ENCODE data around the gene GLB1L2.

GLB1L2 gene

DNA sequence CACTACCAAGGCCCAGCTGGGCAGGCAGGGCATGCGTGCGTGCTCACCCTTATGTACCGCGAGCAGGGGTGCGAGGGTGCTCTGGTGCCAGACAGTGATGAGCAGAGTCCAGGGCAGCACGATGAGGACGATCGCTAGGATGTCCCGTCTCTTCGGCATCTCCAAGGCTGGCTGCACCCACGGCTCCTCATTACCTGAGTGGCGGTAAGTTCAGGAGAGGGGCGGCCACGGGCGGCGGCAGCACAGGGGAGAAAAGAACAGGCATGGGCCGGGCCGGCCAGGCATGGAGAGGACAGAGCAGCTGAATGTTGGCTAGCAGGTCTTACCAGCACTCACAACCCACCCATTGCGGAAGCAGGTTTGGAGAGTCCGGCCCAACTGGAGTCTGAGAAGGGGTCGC, 55.7 kb downstream of the GLB1L2 start:
- no peak for DNase-seq (ENCODE audit: low read depth)

GRCh38 chr11:134388590-134388989, 56.8 kb downstream of the GLB1L2 start:
- no peak for DNase-seq (ENCODE audit: low read depth)

DNA sequence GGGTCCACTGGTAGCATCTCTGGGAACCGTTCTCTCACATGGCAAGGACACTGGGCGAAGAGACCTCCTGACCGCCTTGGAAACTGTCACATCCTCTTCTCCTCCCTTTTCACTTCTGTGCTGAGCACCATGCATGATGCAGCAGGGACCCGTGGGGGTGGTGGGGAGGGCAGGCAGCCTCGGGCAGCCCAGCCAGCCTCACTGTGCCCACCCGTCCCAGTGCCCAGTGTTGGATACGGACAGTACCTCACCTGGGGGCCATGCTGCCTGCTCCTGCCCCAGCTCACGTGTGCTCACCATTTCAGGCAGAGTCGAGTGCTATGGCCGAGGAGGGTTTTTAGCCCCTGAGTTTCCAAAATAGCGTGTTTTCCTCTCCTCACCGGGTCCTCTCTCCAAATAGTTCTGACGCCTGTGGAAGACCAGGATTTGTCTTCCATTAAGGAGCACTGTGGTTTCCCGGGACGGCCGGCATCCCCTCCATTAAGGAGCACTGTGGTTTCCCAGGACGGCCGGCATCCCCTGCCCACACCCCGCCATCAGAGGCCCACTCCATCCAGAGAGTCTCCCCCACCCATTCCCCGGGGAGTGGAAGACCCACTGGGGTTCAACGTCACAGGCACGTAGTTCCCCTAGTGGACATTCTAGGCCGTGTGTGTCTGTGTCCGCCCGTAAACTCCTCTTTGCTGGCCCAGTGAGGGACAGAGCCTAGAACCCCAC, 57.8 kb downstream of the GLB1L2 start:
- no peak for DNase-seq (ENCODE audit: low read depth)

- no peak for DNase-seq (ENCODE audit: low read depth)
These were observed 59.1 kb downstream of the GLB1L2 start for GRCh38 chr11:134390706-134391569.

DNA sequence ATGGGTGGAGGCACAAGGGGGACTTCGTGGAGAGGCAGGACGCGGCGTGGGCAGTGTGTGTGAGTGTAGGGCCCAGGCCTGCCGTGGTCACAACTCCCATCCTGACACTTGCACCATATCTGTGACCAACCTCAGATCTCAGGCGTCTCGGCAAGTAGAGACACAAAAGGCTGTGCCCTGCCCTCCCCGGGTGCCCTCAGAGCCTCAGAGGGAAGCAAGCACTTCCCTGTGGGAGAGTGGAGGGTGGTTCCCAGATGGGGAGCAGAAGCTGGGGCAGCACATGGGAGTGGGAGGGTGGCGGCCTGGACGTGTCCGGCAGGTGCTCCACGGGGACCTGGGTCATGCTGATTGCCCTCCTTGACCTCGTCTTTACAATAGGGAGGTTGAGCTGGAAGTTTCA, 59.9 kb downstream of the GLB1L2 start:
- no peak for DNase-seq (ENCODE audit: low read depth)

DNA sequence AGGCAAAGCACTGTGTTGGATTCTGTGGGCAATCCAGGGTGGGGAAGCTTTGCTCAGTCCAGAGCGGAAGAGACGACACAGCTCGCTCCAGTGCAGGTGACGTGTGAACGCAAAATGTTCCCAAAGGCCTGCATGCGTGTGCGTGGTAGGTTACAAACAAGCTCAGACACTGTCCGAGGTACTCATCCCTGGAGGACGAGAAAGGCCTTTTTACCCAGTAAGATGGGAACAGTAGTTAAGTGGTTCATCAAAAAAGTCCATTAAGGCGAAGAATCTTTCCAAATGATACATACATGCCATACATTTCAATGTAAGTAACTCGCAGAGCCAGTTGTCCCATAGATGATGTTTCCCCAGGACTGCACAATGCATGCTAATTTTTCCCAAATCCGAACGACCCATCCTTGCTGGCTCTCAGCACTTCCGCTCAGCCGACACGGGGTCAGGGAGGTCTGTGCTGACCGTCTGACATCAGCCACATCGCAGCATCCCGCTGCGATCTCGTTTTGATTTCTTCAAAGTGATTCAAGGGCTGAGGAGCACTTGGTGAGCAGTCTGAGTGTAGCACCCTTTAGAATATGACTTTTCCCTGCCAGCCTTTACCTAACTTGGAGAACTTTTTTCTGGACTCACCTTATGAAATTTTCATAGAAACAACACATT, 61.3 kb downstream of the GLB1L2 start:
- no peak for DNase-seq (ENCODE audit: low read depth)

GRCh38 chr11:134393638-134394037, 61.9 kb downstream of the GLB1L2 start:
- no peak for DNase-seq (ENCODE audit: low read depth)

- no peak for DNase-seq (ENCODE audit: low read depth)
These were observed 62.5 kb downstream of the GLB1L2 start for GRCh38 chr11:134394311-134394710.

GRCh38 chr11:134395002-134395401, 63.2 kb downstream of the GLB1L2 start:
- no peak for DNase-seq (ENCODE audit: low read depth)

GRCh38 chr11:134397304-134398078, 65.7 kb downstream of the GLB1L2 start:
- DNase-seq (ENCODE audit: low read depth), result no peak

DNA sequence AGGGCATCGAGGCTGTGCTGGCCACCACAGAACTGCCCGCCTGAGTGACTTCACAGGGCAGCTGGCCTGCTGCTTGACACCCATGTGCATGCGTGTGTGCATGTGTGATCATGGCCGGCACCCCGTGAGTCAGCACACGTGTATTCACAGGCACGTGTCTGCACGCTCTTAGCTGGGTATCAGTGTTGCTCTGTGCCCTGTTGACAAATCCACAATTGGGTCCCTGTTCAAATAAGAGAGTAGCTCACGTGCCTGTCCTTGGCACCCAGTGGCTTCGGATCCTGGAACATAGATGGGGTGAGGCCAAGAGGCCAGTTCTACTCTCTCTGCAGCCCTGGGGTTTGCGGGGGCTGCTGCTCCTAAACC, 66.3 kb downstream of the GLB1L2 start:
- no peak for DNase-seq (ENCODE audit: low read depth)

DNA sequence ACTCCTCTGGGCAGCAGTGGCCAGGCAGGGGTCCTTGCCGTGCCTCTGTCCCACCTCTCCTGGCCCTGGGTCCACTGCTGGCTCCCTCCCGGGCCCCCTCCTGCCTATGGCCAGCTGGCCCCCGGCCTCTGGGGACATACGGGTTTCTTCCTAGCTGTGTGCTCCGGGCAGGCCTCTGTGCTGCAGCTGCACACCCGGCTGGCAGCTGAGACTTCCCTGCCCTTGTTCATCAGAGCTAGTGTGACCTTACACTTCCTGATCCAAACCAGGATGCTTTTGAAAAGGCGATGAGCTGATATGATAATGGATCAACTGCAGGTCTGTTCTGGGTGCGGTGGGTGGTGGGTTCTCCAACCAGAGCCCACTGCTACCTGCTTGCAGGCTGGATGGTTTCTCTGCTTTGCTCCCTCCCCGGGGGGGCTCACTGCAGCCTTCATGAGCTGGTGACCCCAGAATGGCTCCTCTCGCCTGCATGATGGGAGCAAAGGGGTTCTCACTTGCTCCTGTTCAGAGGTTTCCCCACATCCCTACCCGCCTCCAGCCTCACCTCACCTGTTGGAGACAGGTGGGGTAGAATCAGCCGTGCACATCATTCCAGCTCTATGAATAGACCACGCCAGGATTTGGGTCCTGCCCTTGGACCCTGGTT, 67.0 kb downstream of the GLB1L2 start:
- no peak for DNase-seq (ENCODE audit: low read depth)

DNA sequence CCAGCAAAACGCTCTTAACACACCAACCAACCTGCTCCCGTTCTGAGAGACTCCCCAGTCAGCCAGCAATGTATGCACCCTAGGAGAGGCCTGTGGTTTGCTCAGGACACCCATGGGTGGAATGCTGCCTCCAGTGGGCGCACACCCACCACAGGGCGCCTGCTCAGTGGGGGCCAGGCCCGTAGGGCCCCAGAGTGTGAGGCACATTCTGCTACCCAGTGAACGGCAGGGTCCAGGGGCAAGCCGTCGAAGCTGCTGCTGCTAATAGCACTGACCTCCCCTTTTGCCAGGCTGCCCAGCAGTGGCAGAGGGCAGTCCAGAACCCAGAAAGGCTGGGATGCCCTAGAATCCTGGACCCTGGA, 67.5 kb downstream of the GLB1L2 start:
- no peak for DNase-seq (ENCODE audit: low read depth)

GRCh38 chr11:134399996-134400395, 68.2 kb downstream of the GLB1L2 start:
- DNase-seq (ENCODE audit: low read depth), result no peak

GRCh38 chr11:134401825-134402809, 70.3 kb downstream of the GLB1L2 start:
- no peak for DNase-seq (ENCODE audit: low read depth)

- no peak for DNase-seq (ENCODE audit: low read depth)
These were observed 71.1 kb downstream of the GLB1L2 start for GRCh38 chr11:134402910-134403309.

DNA sequence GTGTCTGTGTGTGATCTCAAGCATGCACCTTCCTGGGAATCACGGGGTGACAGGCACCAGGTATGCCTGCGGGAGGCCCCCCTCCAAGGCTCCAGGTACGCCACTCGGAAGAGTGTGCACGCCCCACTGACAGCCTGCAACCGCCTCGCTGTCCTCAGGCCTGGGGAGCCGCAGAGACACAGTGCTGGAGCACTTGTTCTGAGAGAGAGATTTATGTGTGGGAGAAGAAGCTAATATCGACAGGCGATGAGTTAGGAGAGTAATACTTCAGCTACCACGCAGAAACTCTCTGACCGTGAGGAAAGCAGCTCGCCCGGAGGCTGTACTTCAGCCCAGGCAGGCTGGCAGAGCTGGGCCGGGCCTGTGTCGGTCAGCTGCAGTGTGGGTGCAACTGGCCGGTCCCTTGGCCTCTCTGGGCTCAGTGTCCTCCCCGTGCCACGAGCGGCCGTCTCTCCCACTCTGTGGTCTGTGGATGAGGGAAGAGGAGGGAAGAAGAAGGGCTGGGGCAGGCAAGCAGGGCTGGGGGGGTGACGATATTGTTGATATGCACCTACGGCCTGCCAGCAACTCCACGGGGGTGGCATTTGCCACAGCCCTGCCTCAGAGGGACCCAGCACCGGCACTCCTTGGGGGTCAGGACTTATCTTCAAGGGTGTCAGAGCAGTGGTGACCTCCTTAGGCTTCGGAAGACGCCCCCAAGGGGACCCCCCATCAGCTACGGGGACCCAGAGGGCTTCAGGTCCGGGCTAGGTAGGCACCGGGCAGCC, 73.0 kb downstream of the GLB1L2 start:
- no peak for DNase-seq (ENCODE audit: low read depth)

- no peak for DNase-seq (ENCODE audit: low read depth)
These were observed 73.6 kb downstream of the GLB1L2 start for GRCh38 chr11:134405436-134405835.

GRCh38 chr11:134405841-134406240, 74.1 kb downstream of the GLB1L2 start:
- DNase-seq (ENCODE audit: low read depth), result no peak
